Uterus (tissue), 2 donors: ENCODE data around the gene RABGAP1.

ENCODE experiments used
- CTCF ChIP-seq, 4 experiments: fragments of 200-600 bp in 2 of 4; fragments of 450-650 bp in 2 of 4; sonication (generic) in 2 of 4; IDR thresholded peaks; one replicate each; pipeline ENCODE4 v1.5.1; 2016 to 2019; ENCODE audit warnings: antibody characterized with exemption in 4 of 4, mild to moderate bottlenecking in 2 of 4, moderate library complexity in 1 of 4
- POLR2A ChIP-seq, 2 donors: fragments of 450-650 bp; IDR thresholded peaks; one replicate each; pipeline ENCODE4 v1.6.1; 2016; ENCODE audit warnings: antibody characterized with exemption in 2 of 2, mild to moderate bottlenecking in 1 of 2, moderate library complexity in 1 of 2

- TF ChIP-seq CTCF (IDR thresholded peaks at IDR 0.05): no peak
- no peak for TF ChIP-seq POLR2A (IDR thresholded peaks at IDR 0.05)
Observed at GRCh38 chr9:123053046-123053445, 112.2 kb downstream of the RABGAP1 start.
